GM19043 (cell line): ENCODE measurements around the gene SKIL.

Experiments used
- ATAC-seq: cut with Tn5 transposase; IDR thresholded peaks from one replicate; pipeline ENCODE4 v1.9.1; 2021; ENCODE audit warnings: low read depth; ENCODE audit not compliant: unreplicated experiment

The SKIL gene

GRCh38 chr3:170431054-170431453 is 73.5 kb downstream of the SKIL start:
- ATAC-seq, result no peak

GRCh38 chr3:170432416-170432815 is 74.9 kb downstream of the SKIL start:
- no peak for ATAC-seq

GRCh38 chr3:170436697-170437096 is 79.2 kb downstream of the SKIL start:
- ATAC-seq, result no peak

GRCh38 chr3:170437176-170437575 is 79.7 kb downstream of the SKIL start:
- ATAC-seq, result no peak

- ATAC-seq, result no peak
Measured at GRCh38 chr3:170437696-170438407, 80.3 kb downstream of the SKIL start.

- ATAC-seq, result no peak
Measured at GRCh38 chr3:170438836-170439235, 81.3 kb downstream of the SKIL start.

GRCh38 chr3:170440344-170440743 is 82.8 kb downstream of the SKIL start:
- no peak for ATAC-seq

- no peak for ATAC-seq
Measured at GRCh38 chr3:170441412-170441811, 83.9 kb downstream of the SKIL start.

- ATAC-seq, result no peak
Measured at GRCh38 chr3:170442947-170443346, 85.4 kb downstream of the SKIL start.

GRCh38 chr3:170443457-170443856 is 85.9 kb downstream of the SKIL start:
- ATAC-seq, result no peak
